ENCODE data around the gene FFAR3.

The FFAR3 gene

GRCh38 chr19:35310331-35310730 is 47.9 kb upstream of the FFAR3 start:
- Histone ChIP-seq H3K9me3 (ENCODE audit: insufficient read depth, low read length, severe bottlenecking) (no peaks in the 10 kb centered on the region), H3K27ac (ENCODE audit: low read length) (no peak overlapping the region), H3K9ac (ENCODE audit: low read depth, low read length) (no peak overlapping the region), H3K36me3 (ENCODE audit: insufficient read depth, low read length) (no peaks in the 10 kb centered on the region), H3K4me3 (ENCODE audit: low read depth in 1 of 2, low read length in 2 of 2) (no peak overlapping the region), H2AFZ (ENCODE audit: low read depth, low read length) (no peak overlapping the region), H4K20me1 (ENCODE audit: insufficient read depth, low read length) (0 out of 2 replicates have a peak, but pooled peaks cover 2% of the 10 kb centered on the region), H3K4me2 (ENCODE audit: insufficient read depth, low read length) (no peak overlapping the region), H3K79me2 (ENCODE audit: insufficient read depth, low read length) (no peaks in the 10 kb centered on the region), H3K4me1 (ENCODE audit: insufficient read depth, low read length) (no peaks in the 10 kb centered on the region), H3K27me3 (ENCODE audit: insufficient read depth, low read length, poor library complexity) (no peaks in the 10 kb centered on the region)
- peak; percentile 90 for ATAC-seq (ENCODE audit: insufficient read depth, low read depth)
- peak; percentile 58 for DNase-seq
- TF ChIP-seq CTCF (IDR thresholded peaks at IDR 0.05; ENCODE audit: borderline replicate concordance, extremely low read depth, low read length, poor library complexity, severe bottlenecking) (no peak), EZH2 (IDR thresholded peaks at IDR 0.05; ENCODE audit: borderline replicate concordance, low read depth, low read length, severe bottlenecking) (no peak)

DNA sequence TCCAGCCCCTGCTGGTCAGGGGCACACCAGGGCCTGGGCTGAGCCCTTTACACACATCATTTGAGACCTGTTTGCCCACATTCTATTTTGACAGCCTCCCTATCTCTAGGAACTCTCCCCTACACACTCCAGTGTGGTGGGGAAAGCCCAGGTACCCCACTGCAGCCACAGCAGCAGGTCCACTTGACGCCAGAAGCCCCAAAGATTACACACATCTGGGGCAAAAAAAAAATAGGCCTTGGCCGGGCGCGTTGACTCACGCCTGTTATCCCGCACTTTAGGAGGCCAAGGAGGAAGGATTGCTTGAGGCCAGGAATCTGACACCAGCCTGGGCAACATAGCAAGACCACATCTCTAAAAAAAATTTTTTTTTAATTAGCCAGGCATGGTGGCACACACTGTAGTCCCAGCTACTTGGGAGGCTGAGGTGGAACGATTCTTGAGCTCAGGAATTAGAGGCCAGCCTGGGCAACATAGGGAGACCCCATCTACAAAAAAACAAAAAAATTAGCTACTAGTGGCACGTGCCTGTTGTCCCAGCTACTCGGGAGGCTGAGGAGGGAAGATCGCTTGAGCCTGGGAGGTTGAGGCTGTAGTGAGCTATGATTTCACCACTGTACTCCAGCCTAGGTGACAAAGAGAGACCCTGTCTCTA is 47.3 kb upstream of the FFAR3 start:
- H3K36me3 ChIP-seq (ENCODE audit: insufficient read depth, low read length): no peaks in the 10 kb centered on the region
- H2AFZ ChIP-seq (ENCODE audit: low read depth, low read length): no peak overlapping the region
- no peak overlapping the region for H3K4me2 ChIP-seq (ENCODE audit: insufficient read depth, low read length)
- TF ChIP-seq EZH2 (IDR thresholded peaks at IDR 0.05; ENCODE audit: borderline replicate concordance, low read depth, low read length, severe bottlenecking): no peak
- TF ChIP-seq CTCF (IDR thresholded peaks at IDR 0.05; ENCODE audit: borderline replicate concordance, extremely low read depth, low read length, poor library complexity, severe bottlenecking): no peak
- no peaks in the 10 kb centered on the region for H3K79me2 ChIP-seq (ENCODE audit: insufficient read depth, low read length)
- no peak for ATAC-seq (ENCODE audit: insufficient read depth, low read depth)
- no peak for DNase-seq
- no peak overlapping the region for H3K27ac ChIP-seq (ENCODE audit: low read length)
- no peaks in the 10 kb centered on the region for H3K27me3 ChIP-seq (ENCODE audit: insufficient read depth, low read length, poor library complexity)
- H4K20me1 ChIP-seq (ENCODE audit: insufficient read depth, low read length): 0 out of 2 replicates have a peak, but pooled peaks cover 2% of the 10 kb centered on the region
- H3K9me3 ChIP-seq (ENCODE audit: insufficient read depth, low read length, severe bottlenecking): no peaks in the 10 kb centered on the region
- no peak overlapping the region for H3K9ac ChIP-seq (ENCODE audit: low read depth, low read length)
- no peak overlapping the region for H3K4me3 ChIP-seq (ENCODE audit: low read depth in 1 of 2, low read length in 2 of 2)
- H3K4me1 ChIP-seq (ENCODE audit: insufficient read depth, low read length): no peaks in the 10 kb centered on the region

GRCh38 chr19:35311901-35312665 is 46.2 kb upstream of the FFAR3 start:
- DNase-seq (no peak), ATAC-seq (ENCODE audit: insufficient read depth, low read depth) (no peak)
- Histone ChIP-seq H4K20me1 (ENCODE audit: insufficient read depth, low read length) (0 out of 2 replicates have a peak, but pooled peaks cover 2% of the 10 kb centered on the region), H3K36me3 (ENCODE audit: insufficient read depth, low read length) (no peaks in the 10 kb centered on the region), H3K27ac (ENCODE audit: low read length) (no peak overlapping the region), H3K27me3 (ENCODE audit: insufficient read depth, low read length, poor library complexity) (no peaks in the 10 kb centered on the region), H3K9ac (ENCODE audit: low read depth, low read length) (no peak overlapping the region), H3K4me1 (ENCODE audit: insufficient read depth, low read length) (no peaks in the 10 kb centered on the region), H2AFZ (ENCODE audit: low read depth, low read length) (no peak overlapping the region), H3K9me3 (ENCODE audit: insufficient read depth, low read length, severe bottlenecking) (no peaks in the 10 kb centered on the region), H3K4me3 (ENCODE audit: low read depth in 1 of 2, low read length in 2 of 2) (no peak overlapping the region), H3K4me2 (ENCODE audit: insufficient read depth, low read length) (no peak overlapping the region), H3K79me2 (ENCODE audit: insufficient read depth, low read length) (no peaks in the 10 kb centered on the region)
- TF ChIP-seq CTCF (IDR thresholded peaks at IDR 0.05; ENCODE audit: borderline replicate concordance, extremely low read depth, low read length, poor library complexity, severe bottlenecking) (no peak), EZH2 (IDR thresholded peaks at IDR 0.05; ENCODE audit: borderline replicate concordance, low read depth, low read length, severe bottlenecking) (no peak)

All from DND-41 (cell line).